SU-DHL-6 (cell line): ENCODE measurements around the gene PLK2.

Source experiments
- EZH2phosphoT487 ChIP-seq: fragments of 200-600 bp; sonication (generic), shearing (Covaris generic); conservative IDR thresholded peaks from 2 replicates; pipeline ENCODE4 v1.6.1; 2018; ENCODE audit warnings: mild to moderate bottlenecking, antibody characterized with exemption, low read length, moderate library complexity, mixed read lengths
- TF ChIP-seq, protein P1 (sequence below): fragments of 200-600 bp; sonication (generic); IDR thresholded peaks from one replicate; pipeline ENCODE4 v1.5.1; 2017; ENCODE audit warnings: antibody characterized with exemption, mild to moderate bottlenecking, low read length, moderate library complexity; ENCODE audit not compliant: insufficient read depth, poor library complexity, severe bottlenecking

DNA sequence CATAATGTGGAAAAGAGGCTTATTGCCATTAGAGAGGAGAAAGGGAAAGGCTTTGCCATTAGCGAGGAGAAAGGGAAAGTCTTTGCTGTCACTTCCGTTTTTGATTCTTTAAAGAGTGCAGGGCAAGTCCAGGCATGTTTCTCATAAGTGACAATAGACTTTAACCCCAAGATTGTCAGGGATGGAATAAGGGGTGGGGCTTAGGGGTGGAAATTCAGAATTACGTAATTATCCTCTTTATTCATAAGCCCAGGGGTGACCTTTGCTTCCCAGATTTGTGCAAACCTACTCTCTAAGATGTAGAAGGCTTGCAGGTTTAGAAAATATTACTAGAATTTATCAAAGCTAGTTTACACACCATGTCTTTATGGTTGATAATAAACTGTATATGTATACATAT, 2.3 kb upstream of the PLK2 start:
- TF ChIP-seq, protein P1, sequence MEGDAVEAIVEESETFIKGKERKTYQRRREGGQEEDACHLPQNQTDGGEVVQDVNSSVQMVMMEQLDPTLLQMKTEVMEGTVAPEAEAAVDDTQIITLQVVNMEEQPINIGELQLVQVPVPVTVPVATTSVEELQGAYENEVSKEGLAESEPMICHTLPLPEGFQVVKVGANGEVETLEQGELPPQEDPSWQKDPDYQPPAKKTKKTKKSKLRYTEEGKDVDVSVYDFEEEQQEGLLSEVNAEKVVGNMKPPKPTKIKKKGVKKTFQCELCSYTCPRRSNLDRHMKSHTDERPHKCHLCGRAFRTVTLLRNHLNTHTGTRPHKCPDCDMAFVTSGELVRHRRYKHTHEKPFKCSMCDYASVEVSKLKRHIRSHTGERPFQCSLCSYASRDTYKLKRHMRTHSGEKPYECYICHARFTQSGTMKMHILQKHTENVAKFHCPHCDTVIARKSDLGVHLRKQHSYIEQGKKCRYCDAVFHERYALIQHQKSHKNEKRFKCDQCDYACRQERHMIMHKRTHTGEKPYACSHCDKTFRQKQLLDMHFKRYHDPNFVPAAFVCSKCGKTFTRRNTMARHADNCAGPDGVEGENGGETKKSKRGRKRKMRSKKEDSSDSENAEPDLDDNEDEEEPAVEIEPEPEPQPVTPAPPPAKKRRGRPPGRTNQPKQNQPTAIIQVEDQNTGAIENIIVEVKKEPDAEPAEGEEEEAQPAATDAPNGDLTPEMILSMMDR, result no peak
- TF ChIP-seq EZH2phosphoT487, result no peak
